ENCODE measurements around the gene FNBP1.
A peak's percentile ranks its signal among the peaks of the same experiment; 100 is the strongest.

Gene FNBP1

GRCh38 chr9:129979071-129979745 is 63.8 kb downstream of the FNBP1 start:
- in situ Hi-C loops (cut with MboI; ENCODE audit: low pct_unique_long_range_greater_than_20kb, low sequenced_read_pairs, unreplicated experiment) = no loop called here
- TF ChIP-seq, protein P1, sequence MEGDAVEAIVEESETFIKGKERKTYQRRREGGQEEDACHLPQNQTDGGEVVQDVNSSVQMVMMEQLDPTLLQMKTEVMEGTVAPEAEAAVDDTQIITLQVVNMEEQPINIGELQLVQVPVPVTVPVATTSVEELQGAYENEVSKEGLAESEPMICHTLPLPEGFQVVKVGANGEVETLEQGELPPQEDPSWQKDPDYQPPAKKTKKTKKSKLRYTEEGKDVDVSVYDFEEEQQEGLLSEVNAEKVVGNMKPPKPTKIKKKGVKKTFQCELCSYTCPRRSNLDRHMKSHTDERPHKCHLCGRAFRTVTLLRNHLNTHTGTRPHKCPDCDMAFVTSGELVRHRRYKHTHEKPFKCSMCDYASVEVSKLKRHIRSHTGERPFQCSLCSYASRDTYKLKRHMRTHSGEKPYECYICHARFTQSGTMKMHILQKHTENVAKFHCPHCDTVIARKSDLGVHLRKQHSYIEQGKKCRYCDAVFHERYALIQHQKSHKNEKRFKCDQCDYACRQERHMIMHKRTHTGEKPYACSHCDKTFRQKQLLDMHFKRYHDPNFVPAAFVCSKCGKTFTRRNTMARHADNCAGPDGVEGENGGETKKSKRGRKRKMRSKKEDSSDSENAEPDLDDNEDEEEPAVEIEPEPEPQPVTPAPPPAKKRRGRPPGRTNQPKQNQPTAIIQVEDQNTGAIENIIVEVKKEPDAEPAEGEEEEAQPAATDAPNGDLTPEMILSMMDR (IDR thresholded peaks at IDR 0.05; ENCODE audit: extremely low read depth, insufficient read depth, missing control alignments) = no peak
- DNase-seq (ENCODE audit: low spot score) = no peak

DNA sequence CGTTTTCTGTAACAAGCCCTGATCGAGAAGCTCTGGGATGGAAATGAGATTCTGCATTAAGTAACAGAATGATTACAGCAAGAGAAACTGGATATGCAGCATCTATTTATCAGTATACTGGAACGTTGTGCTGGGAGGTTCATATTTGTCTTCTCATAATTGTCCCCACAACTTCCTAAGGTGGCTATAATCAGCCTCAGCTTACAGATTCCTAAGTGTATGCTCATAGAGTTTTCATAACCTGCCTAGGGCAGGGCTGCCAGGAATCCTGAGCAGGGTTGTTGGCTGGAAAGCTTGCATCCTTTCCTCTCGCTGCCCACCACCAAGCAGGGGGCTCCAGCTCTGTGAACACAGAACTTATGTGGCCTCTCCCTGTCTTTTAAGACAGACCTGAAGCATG is 70.2 kb downstream of the FNBP1 start:
- DNase-seq (ENCODE audit: low spot score) = no peak
- TF ChIP-seq, protein P1 (IDR thresholded peaks at IDR 0.05; ENCODE audit: extremely low read depth, insufficient read depth, missing control alignments) = no peak
- in situ Hi-C loops (cut with MboI; ENCODE audit: low pct_unique_long_range_greater_than_20kb, low sequenced_read_pairs, unreplicated experiment) = no loop called here

- TF ChIP-seq, protein P1 (IDR thresholded peaks at IDR 0.05; ENCODE audit: extremely low read depth, insufficient read depth, missing control alignments) = no peak
- in situ Hi-C loops (cut with MboI; ENCODE audit: low pct_unique_long_range_greater_than_20kb, low sequenced_read_pairs, unreplicated experiment) = no loop called here
- DNase-seq (ENCODE audit: low spot score) = no peak
Observed at GRCh38 chr9:129968690-129969485, 74.1 kb downstream of the FNBP1 start.

- DNase-seq (ENCODE audit: low spot score) = no peak
- in situ Hi-C loops (cut with MboI; ENCODE audit: low pct_unique_long_range_greater_than_20kb, low sequenced_read_pairs, unreplicated experiment) = no loop called here
- TF ChIP-seq, protein P1 (IDR thresholded peaks at IDR 0.05; ENCODE audit: extremely low read depth, insufficient read depth, missing control alignments) = no peak
Observed at GRCh38 chr9:129964901-129965734, 77.9 kb downstream of the FNBP1 start.

- TF ChIP-seq, protein P1 (IDR thresholded peaks at IDR 0.05; ENCODE audit: extremely low read depth, insufficient read depth, missing control alignments) = no peak
- peak; percentile 55 for DNase-seq (ENCODE audit: low spot score)
- in situ Hi-C loops (cut with MboI; ENCODE audit: low pct_unique_long_range_greater_than_20kb, low sequenced_read_pairs, unreplicated experiment) = no loop called here
Observed at GRCh38 chr9:129962889-129963703, 79.9 kb downstream of the FNBP1 start.

DNA sequence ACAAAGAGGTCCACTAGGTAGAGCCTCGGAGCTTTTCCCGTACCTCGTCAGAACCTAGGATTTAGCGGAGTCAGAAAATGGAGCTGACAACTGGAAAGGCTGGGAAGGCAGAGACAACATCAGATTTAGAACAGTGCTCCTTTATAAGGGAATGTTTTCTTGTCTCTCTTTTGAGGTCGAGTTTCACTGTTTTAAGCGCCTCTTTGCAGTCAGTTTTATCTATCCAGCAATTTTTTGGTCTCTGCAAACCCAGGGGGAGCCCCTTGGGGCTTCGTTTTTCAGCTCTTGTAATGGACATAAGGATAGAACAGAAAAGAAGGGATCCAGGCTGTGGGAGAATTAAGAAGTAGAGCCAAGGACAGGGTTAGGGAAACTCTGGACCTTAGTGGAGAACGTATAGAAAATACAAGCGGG is 80.5 kb downstream of the FNBP1 start:
- in situ Hi-C loops (cut with MboI; ENCODE audit: low pct_unique_long_range_greater_than_20kb, low sequenced_read_pairs, unreplicated experiment) = no loop called here
- no peak for DNase-seq (ENCODE audit: low spot score)
- TF ChIP-seq, protein P1 (IDR thresholded peaks at IDR 0.05; ENCODE audit: extremely low read depth, insufficient read depth, missing control alignments) = no peak

All from GM13977 (cell line).